ENCODE data around the gene AP1M1.

DNA sequence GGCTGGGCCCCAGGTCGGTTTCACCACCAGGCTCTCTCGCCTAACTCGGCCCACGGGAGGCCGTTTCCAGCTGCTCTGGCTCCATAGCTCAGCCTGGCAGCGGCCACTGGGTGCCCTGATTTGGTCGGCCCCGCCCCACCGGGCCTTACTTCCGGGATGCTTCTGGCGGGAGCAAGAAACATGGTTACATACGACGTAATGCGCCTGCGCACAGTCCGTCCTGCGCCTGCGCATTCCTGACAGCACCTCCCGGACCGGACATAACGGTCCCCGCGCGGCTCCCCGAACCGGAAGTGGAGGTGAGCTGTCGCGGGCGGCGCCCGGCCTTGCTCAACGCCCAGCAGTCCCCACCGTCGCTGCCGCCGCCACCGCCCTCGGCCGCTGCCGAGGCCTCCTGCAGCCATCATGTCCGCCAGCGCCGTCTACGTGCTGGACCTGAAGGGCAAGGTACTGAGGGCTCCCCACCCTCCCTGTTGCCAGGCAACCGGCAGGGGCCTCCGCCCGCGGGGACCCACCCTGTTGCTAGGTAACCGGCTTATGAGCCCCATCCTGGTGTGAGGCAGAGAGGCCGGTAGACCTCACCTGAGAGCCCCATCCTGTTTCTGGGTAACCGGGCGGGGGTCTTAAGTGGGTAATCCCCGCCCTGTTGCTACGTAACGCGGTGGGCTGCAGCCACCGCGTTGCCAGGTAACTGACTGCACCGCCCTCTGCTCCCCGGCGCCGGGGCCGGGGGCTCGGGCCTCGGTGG lies at the start of gene AP1M1:
- TF ChIP-seq CTCF (IDR thresholded peaks at IDR 0.05) (no peak), POLR2A (IDR thresholded peaks at IDR 0.05) (peak in 1 of 2 donors; percentile 50), POLR2AphosphoS5 (IDR thresholded peaks at IDR 0.05) (peak; percentile 71), EP300 (IDR thresholded peaks at IDR 0.05) (no peak)
